ENCODE data around the gene MAGOH.

The MAGOH gene

DNA sequence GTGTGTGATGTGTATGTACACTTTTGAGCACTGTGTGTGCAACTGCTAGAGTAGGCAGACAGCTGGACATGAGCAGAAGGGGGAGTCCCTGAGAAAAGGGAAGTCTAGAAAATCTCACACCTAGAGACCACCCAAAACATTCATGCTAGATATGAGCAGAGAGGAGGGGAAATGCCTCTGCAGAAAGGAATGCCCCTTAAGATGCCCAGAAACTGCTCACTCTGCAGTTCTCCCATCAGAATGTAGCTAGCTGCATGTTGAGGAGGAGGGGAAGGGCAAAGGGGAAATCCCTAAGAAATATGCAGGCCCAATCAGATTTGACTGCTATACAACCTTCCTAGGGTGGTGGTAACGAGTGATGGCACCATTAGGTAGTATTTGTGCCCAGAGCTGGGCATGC lies 31.8 kb upstream of the MAGOH start:
- DNase-seq, result no peak

DNA sequence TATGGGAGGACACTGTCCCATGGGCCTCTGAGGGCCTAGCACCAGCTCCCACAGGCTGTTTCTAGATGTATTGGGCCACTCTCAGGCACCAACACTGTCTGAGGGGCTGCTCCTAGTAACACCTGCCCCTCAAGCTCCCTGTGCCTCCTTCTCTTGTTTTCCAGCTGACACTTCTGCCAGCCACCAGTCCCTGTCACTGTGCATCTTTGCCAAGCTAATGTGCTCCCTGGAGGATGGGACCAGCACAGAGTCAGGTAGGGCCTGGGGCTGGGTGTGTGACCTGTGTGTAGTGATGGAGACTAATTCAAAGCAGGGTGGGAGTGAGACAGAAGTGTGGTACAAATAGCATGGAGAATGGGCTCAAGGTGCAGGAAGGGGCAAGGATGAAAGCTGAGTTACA lies 29.4 kb upstream of the MAGOH start:
- no peak for DNase-seq

DNA sequence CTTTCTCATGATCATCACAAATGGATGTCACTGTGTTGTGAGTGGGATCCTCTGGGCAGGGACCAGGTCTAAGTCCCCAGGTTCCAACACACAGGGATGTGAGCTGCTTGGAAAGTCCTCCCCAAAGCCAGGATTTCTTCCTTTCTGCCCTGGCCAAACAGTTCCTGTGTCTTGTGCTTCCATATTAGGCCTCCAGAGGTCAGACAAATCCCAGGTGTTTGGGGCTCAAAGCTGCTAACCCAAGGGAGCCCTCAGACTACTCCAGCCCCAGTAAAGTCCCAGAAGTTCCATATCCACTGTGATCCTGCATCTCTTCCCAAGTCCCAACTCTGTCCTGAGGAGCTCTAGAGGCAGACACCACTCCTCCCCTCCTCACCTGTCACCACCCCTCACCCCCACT lies 27.7 kb upstream of the MAGOH start:
- no peak for DNase-seq

DNA sequence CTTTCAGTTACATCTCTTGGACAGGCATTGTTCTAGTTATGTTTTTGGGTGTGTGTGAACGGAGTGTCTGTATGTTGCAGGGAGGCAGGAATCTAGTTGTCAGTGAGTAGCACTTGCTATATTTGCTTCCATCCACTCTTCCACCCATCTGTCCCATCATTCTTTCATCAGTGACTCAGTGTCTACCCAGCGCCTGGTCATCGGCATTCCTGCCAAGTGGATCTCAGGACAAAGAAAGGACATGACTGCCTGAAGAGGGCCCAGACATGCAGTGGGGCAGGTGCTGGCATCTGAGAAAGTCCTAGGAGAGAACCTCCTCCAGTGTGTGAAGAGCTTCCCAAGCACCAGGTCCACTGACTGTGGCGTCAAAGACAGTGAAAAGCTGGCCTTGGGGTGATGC lies 27.3 kb upstream of the MAGOH start:
- no peak for DNase-seq

DNA sequence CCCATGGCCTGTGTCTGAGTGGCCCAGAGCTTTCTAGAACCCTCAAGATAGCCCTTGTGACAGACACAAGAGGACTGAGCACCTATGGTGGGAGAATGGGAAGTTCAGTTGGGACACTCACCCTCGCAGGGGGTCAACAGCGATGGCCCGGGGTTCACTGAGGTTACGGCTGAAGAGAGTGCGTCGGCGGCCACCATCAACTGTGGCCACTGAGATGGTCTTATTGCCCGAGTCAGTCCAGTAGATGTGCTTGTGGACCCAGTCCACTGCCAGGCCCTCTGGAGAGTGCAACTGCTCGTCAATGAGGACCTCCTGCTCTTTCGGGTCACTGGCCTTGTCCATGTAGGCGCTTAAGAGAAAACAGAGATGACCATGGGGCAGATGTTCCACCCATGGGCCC lies 25.7 kb upstream of the MAGOH start:
- no peak for DNase-seq

DNA sequence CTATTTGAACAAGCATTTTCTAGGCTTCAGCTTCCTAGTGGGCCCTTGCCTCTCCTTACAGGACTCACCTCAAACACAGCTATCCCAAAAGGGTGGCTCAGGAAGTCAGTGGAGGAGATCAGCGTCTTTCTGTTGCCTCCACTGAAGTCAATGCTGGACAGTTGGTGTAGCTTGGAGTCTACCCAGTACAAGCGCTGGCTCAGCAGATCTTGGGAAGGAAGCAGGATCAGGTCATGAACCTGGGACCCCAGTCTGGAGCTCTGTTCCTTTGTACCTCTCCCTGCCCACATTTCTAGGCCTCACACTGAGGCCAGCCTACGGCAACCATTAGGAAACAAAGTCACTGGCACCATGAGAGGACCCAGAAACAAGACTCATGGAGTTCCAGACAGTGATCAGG lies 23.7 kb upstream of the MAGOH start:
- DNase-seq, result no peak

DNA sequence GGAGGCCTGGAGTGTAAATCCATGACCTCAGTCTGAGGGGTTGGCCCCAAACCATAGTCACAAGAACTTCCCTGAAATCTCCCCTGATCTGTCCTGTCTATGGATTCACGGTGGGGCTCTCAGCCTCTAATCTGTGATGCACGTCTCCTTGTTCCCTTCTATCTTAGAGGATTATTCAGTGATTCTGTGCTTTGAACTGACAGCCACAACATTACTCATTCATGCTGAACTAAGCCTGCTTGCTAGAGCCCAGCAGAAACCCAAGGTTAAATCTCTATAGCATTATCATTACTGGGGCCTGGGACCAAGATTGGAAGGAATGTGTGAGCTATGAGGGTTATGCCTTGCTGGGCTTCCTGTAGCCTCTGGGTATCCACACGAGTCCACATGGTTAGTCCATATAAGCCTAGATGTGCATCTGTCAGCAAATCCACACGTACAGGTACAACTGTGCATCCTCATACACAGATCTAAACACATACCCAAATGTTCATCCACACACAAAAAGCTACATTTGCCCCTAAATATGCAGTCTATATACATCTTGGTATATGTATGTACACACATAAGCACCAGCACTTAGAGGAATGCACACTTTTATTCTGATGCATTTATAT lies 22.4 kb upstream of the MAGOH start:
- DNase-seq, result no peak

DNA sequence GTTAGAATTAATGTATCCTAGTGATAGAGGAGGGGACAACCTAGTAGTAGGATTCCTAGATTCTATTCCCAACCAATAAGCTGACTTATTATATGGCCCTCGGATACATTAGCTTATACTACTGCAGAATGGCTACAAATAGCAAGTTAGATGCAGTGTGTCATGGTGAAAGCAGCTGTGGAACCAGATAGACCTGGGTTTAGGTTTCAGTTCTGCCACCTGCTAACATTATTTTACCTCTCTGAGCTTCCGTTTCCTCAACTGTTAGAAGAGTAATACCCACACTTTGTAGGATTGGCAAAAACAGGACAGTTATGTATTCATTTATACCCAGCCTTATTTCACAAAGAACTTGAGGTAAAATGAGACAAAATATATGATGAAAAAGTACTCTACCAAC lies 21.6 kb upstream of the MAGOH start:
- DNase-seq, result no peak

DNA sequence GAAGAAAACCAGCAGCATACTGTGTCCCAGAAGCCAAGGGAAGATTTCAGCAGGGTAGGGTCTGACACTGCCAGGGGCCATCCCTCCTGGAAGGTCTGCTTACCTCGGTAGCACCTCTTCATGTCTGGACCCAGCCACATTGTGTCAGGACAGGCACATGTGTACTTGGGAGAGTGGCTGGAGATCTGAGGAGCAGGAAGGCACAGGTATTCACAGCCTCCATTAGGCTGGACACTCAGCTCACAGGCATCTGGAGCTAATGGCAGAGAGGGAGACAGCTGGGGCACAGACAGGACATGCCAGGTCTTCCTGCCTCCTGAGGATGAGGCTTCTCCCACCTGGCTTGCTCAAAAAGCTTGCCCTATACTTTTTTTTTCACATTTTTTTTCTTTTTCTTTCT lies 19.9 kb upstream of the MAGOH start:
- DNase-seq, result no peak

DNA sequence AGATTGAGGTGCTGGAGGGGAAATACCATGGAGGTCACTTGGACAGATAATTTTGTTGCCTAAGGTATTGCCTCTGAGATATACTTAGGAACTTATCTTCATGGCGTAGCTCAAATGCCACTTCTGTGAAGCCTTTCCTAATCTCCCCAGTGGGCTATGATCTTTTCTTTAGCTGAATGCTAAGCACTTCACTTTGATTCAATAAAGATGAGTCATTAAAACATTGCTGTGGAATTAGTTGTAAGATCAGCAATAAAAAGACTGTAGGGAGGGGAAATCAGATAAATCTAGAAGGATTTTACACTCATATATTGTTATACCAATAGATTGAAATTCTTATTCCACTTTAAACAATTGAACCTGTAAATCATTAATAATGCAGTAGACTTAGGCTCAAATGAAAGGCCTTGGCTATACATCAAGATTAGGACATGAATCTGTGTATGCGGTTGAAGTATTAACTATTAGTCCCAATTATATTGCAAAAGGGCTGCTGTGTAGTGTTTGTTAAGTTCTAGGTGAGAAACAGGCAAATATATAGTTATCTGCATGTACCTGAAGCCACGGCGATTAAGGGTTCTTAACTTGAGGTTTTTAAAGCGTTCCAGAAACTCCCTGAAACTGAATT lies 19.2 kb upstream of the MAGOH start:
- DNase-seq, result no peak

DNA sequence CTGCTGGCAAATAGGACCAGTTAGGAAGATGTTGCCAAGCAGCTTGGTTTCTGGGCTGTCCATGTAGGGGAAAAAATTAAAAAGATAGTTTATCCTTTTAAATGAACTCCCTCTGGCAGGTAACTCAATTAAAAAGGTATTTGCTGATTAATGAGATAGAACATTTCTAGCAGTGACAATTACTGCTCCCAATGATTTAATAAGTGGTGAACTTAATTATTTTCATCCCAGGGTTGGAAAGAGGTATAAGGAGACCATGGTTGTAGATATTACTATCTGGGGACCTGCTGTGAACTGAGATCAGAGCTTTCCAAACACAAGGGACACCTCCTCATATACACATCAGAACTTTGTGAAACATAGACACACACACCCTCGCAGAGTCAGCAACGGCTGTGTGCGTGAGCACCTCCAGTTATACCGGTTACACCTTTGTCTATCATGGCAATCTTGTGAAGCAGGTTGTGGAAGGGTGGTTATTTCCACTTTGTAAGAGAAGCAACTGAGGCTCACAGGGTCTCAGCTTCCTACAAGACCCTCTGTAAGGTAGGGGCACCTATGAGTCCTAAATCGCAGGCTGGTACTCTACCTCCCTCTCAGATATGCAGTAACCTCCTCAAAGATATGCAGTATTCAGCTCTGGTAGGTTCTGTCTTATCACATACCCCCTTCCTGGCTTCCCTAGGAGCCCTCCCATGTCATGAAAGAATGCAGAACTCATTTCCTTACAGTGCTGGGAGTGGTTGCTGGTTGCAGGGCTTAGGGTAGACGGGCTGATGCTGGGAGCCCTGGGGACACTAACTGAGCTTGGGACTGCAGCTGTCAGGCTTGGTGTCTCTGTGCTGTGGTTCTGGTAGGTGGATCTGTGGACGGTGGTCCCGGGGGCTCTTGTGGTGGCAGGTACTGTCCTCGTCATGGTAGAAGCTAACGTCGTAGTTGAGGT lies 18.5 kb upstream of the MAGOH start:
- DNase-seq, result no peak

DNA sequence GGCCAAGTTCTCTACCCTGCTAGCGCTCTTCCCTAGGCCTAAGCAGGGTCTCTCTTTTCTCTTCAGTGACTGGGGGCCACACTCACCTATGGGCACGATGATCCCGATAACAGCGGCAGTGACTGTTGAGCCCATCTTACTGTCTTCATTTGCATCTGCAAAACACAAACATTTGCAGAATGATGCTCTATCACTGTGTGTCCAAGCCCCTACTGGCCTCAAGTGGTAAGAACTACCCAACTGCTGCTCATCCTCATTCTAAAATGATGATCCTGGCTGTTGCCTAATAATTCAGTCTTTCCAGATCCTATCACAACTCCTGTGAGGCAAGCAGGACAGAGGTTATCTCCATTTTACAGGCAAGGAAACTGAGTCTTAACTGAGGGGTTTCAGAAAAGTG lies 16.7 kb upstream of the MAGOH start:
- no peak for DNase-seq

DNA sequence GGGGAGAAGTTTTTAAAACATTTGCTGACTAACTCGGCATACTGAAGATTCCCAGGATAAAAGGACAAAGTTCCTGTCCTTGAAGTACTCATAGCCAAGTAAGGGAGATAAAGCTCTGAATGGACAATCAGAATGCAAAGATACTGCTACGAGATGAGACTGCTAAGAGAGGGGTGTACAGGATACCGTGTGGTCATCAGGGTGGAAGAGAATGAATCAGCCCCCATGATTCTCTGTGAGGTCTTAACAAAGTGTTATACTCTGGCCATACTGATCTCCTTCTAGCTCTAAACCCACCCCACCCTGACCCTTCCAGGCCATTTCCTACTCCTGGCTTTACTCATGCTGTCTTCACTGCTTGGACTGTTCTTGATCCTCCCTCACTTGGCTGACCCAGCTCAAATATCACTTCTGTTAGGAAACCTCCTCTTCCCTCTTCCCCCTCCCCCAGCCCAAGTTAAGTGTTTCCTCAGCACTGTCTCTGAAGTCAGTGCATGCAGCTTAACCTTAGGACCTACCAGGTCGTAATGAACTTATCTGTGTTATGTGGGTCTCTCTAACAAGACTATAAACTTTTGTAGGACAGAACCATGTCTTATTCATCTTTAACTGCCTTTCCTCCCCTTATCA lies 15.8 kb upstream of the MAGOH start:
- DNase-seq, result no peak

DNA sequence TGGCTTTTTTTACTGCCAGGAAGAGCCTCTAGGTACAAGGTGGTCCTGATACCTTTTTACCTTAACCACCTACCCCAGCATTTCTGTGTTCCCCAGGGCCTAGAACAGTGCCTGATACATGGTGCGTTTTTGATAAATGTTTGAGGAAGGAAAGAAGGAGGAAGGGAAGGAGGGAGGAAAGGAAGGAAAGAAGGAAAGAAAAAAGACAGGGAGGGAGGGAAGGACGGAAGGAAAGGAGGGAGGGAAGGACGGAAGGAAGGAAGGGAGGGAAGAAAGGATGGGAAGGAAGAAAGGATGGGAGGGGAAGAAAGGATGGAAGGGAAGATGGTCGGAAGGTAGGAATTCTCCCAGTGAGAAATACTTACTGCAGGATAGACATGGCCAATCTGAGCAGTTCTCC lies 12.0 kb upstream of the MAGOH start:
- DNase-seq, result no peak

DNA sequence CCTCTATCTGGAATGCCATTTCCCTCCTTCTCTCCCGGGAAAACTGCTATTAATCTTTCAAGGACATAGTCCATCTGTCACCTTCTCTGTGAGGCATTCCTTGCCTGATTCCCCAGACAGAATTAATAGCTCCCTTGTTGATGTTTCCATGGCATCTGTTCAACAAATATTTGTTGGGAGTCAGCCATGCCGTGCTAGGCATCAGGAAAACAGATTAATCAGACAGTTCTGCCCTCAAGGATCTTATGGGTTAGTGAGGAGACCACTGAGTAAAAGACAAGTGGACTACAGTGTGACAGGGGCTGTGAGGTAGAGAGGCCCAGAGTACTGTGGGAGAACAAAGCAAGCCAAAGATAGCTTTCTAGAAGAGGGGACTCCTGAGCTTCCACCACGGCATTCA lies 11.4 kb upstream of the MAGOH start:
- DNase-seq, result no peak

DNA sequence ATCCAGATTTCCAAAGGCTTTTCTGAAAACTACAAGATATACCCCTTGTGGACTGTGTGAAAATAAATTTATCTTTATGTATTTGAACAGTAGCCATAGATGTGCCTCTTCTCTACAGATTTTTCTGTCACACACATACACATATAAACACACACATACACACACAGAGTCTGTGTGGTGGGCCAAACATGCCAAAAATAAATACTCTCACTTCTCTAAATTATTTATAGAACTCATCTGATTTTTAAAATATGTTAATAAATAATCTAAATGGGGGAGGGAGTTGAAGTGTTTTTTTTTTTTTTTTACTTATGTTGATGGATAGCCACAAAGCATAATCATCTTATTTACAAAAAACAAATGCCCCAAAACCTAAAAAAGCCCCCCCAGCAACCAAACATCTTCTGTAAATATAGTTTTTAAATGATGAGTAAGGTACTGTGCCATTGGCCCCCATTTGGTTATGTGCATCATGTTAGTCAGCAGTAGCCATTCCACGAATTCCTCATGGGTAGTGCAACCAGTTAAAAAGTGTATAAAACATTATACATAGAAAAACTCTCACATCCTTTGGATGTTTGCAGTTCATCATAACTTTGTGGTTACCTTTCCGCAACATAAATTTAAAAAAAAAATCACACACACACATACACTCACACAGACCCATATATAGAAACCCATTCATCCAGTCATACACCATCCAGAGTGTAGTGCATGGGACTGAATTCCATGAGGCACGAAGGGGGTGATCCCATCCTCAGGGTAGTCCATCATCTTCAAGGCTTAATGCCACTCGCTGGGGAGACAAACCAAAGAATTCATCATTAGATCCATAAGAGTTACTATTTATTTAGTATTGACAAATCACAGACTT lies 8.2 kb upstream of the MAGOH start:
- peak; percentile 45 for DNase-seq

DNA sequence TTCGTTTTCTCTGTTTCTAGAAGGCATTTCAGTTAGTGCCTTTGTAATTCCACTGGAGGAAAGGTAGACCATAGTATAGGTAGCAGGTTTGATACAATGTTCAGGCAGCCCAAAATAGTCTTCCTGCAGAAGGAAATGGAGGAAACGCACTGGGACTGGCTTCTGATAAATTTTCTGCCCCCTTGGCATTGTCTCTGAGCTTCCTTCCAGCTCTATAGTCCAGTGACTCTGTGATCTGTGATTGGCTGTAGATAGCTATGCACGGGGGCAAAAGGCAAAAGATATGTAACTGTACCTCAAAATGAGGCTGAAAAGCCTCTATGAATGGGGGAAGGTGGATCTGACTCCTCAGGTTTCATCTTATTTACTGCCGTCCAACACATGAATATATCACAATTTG lies 5.8 kb upstream of the MAGOH start:
- no peak for DNase-seq

DNA sequence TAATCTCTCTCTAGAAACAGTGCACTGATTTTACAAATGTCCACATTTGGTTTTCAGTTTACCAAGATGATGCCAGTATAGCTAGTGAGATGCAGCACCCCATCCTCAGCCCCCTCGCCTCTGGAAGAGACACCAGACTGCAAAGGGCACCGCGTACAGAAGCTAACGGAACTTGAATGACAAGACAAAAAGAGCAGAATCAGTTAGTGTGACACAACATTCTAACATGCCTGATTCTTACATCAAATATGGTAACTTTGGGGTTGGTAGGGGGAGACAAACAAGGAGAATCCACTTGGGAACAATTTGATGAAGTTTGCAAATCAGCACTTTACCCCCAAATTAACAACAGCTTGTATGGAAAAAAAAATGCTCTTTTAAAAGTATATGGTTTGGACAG lies 4.1 kb upstream of the MAGOH start:
- no peak for DNase-seq

DNA sequence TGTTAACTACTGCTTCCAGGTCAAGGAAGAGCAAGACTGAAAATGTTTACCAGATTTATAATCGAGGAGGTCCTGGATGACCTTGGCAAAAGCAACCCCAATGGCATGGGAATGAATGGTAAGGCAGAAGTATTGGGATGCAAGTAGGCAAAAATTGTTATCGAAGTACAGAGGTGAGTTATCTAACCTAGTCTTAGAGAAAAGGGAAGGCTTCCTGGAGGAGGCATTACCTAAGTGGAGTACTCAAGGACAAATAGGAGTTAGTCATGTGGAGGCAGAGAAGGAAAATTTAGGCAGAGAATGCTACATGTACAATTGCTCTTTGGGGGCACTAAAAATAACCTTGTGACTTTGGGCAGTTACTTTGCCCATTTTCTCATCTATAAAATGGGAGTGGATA lies 3.5 kb upstream of the MAGOH start:
- DNase-seq, result no peak

DNA sequence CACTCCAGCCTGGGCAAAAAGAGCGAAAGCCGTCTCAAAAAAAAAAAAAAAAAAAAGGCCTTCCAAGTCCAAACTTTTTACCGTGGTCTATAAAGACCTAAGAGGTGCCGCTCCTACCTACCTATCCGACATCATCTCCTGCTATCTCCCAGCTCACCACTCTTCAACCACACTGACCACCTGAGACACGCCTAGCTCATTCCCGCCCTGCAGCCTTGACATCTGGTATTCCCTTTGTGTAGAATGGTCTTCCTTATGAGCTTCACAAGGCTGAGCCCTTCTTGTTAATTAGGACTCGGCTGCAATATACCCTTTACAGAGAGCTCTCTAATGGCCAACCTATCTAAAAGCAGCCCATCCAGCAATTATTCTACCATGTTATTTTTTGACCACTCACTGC lies 680 bp downstream of the MAGOH start:
- DNase-seq, result no peak

DNA sequence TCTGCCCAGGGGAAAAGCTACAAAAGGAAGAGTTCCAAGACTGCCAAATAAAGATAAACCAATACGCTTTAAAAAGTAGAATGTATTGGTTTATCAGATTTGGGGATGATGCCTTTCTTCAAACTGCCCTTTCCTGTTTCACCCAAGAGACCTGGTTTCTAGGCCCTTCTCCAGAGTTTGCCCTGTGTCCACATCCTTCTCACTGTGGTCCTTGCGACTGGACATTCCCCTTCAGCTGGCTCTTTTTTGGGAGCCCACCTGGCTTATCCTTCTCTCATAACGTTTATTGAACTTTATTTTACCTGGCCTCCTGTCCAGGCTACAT lies 17.4 kb downstream of the MAGOH start:
- no peak for DNase-seq

DNA sequence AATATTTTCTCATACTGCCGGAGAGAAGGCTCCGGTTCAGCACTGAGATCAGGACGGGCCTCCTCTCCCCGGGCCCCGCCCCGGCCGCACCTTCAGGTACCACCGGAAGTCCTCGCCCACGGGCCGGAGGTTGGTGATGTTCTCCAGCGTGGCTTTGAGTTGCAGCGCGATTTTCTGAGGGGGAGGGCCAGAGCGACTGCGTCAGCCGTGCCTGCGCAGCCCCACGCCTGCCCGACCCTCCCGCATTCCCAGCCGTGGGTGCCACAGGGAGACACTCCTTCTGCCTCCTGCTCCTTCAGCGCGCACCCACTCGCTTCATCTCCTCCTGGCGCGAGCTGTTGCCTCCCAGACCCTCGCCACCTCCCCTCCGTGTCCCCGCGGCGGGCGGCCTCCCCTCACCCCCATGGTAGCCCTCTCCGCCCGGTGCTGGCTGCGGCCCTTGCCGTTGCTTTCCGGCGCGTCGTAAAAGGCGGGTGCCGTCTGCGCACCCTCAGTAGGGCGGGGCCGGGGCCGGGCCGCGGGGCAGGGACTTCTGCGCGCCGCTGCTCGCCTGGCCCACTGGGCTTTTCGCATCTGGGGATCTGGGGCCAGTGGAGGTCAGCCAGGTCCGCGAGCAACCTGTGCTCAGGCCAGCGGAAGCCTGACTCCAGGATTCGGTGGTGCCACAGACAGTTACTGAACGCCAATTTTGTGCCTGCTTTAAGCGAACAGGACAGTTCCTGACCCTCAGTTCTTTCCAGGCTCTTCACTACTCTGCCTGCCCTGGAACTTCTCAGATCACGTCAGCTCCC lies 18.0 kb downstream of the MAGOH start, which contains the start of gene CZIB:
CZIB (minus strand) TSS at position 464 of the 791 bp plus-strand sequence; CDS start at position 405, 59 bp downstream.
- DNase-seq, result peak; percentile 89
